CD4-positive, alpha-beta T cell treated with Interleukin-2 at 100 ng/mL for 4 hours (primary cell): ENCODE results near the gene SNAPIN.

ENCODE experiments used
- DNase-seq: peaks from one replicate; pipeline ENCODE4 v3.0.0-alpha.2; 2020; ENCODE audit warnings: low spot score

SNAPIN gene

GRCh38 chr1:153678519-153679336, 20.2 kb downstream of the SNAPIN start, which contains the start of gene NPR1:
NPR1 (plus strand) TSS chr1:153678688; CDS start chr1:153679109, 421 bp downstream.
- DNase-seq: no peak

- DNase-seq: no peak
Observed at GRCh38 chr1:153679337-153680119, 21.0 kb downstream of the SNAPIN start.

- no peak for DNase-seq
Observed at GRCh38 chr1:153680120-153680403, 21.6 kb downstream of the SNAPIN start.

DNA sequence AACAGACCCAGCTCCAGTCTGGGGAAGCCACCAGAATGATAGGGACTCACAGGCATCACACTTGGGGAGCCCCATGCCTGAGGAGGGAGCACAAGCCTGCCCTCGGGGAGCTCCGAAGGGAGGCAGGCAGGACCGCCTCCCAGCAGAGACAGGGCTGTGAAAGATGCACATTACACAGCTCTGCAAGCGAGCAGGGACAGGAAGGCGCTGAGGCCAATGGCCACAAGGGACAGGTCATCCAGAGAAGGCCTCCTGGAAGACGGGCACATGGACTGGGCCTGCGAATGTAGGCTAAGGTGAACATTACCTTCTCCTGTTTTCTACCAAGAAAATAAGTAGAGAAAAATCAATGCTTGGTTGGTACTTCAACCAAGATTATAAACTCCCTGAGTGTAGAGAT, 24.2 kb downstream of the SNAPIN start:
- DNase-seq: no peak

DNA sequence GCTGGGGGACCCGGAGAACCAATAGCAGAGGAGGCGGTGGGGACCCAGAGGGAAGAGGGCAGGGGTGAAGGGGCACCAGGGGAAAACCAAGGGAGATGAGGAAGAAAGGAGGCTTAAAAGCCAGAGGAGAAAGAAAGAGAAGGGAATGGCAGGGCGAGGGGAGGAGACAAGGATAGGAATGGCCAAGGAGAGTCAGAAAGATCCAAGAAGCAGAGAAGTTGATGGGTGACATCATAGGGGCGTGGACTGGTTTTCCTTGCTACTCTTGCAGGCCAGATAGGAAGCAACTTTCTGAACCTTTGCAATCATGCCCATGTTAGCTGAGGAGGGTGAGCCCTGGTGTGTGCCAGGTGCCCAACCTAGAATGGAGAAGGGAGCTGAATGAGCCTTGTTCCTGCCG, 25.4 kb downstream of the SNAPIN start:
- no peak for DNase-seq

- DNase-seq: no peak
Observed at GRCh38 chr1:153684892-153685291, 26.4 kb downstream of the SNAPIN start.

- no peak for DNase-seq
Observed at GRCh38 chr1:153685544-153686340, 27.2 kb downstream of the SNAPIN start.

GRCh38 chr1:153687346-153688125, 29.0 kb downstream of the SNAPIN start:
- DNase-seq: no peak

DNA sequence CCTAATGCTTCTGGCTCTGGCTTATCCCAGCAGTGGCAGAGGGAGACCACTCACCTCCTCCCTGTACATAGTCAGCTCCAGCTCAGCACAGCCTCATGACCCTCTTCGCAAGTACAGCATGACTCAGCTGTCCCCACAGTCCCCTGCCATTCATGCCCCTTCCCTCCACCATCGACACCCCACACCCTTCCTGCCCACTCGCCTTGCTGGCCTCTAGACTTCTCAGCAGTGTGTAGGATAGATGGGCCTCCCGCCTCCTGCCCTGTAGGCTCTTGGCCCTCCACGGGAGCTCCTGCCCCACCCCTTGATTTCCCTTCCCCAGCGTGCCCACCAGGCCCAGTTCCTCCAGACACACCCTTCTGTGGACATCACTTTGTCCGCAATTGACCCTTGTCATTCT, 29.8 kb downstream of the SNAPIN start:
- DNase-seq: no peak

DNA sequence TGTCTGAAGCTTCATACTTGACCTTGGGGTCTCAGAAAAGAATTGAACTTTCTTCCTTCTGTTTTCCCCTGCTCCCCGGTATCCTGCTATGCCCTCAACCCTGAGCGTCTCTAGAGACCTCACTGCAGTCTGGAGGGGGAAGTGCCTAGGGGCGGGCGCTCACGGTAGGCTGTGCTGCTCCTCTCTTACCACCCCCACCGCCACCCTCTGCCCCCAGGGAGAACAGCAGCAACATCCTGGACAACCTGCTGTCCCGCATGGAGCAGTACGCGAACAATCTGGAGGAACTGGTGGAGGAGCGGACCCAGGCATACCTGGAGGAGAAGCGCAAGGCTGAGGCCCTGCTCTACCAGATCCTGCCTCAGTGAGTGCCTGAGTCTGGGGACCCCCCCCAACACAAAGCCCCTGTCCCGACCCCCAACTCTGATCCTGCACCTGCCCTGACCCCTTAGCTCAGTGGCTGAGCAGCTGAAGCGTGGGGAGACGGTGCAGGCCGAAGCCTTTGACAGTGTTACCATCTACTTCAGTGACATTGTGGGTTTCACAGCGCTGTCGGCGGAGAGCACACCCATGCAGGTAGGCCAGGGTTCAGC, 30.3 kb downstream of the SNAPIN start:
- no peak for DNase-seq

GRCh38 chr1:153693466-153693865, 35.0 kb downstream of the SNAPIN start:
- no peak for DNase-seq

DNA sequence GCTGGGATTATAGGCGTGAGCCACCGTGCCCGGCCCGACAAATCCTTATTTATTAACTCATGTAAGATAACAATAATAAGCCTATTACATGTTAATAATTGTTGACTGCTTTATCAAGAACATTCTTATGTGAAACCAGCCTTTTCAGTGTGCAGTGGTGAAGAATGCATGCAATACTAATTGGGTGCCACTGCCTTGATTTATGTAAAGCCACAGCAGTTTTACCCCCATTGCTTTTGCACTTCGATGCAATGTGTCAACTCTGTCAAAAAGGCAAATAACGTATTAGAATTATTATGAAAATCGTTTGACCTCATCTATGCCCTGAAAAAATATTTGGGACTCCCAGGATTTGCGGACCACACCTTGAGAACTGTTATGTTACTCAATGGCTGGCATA, 38.2 kb downstream of the SNAPIN start:
- DNase-seq: no peak

DNA sequence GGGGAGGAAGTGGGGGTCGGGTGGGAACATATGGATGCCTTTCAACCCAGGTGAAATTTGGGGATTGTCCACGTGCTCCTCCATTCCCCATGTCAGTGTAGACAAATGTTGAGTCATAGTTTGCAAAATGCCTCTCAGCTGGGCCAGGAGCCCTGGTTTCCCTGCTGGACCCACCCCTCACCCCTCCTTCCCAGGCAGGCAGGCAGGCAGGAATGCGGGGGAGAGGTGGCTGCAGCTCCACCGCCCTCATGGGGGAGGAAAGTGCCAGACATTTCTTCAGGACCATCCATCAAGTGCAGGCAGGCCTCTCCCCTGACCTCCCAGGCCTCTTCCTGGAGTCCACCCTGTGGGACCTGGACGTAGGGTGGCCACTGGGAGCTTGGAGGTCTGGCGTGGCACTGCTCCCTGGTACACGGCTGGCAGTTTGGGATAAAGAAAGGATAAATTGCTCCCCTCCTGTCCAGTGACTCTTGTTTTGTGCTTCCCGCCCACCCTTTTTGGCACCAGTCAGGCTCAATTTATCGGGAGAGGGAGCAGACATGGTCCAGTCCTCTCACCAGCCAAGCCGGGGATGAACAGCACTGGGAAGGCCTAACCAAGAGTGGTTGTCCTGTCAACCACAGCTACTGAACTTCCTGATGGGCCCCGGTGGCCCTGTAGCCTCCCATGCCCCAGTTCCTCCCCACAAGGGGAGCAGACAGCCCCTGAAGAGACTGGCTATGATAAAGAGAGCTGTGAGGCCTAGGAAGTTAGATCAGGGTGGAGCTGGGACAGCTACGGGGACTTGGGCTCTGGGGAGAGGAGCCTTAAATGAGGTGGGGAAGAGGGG, 38.9 kb downstream of the SNAPIN start:
- DNase-seq: no peak

GRCh38 chr1:153698020-153698922, 39.8 kb downstream of the SNAPIN start:
- DNase-seq: no peak

DNA sequence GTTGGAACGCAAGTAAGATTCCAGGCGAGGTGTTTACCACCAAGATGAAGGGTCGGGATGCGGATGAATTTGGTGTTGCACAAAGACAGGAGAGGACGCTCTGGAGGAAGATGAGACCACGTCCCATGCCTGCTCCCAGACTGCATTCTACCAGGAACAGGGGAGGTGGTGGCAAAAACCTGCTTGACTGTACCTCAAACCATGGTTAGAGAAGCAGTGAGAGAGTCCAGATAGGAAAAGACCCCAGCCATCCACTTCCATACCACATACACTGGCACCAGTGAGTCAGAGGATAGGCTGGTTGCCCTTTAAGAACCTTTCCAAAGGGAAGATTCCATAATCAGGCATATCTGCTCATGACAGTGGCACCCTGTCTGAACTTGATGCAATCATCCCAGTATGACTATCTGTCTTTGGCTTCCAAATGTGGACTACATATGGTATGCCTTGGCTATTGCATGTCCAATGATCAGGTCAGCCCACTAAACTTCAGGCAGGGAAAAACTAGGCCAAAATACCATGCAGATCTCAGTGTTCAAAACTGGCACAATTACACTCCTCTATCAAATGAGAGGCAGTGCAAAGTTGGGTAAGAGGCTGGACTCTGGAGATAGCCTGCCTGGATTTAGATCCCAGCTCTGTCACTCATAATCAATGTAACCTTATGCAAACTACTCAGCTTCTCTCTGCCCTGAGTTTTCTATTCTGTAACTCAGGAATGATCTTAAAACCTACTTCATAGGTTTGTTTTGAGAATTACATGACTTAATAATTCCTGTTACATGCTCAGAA, 40.6 kb downstream of the SNAPIN start:
- no peak for DNase-seq

DNA sequence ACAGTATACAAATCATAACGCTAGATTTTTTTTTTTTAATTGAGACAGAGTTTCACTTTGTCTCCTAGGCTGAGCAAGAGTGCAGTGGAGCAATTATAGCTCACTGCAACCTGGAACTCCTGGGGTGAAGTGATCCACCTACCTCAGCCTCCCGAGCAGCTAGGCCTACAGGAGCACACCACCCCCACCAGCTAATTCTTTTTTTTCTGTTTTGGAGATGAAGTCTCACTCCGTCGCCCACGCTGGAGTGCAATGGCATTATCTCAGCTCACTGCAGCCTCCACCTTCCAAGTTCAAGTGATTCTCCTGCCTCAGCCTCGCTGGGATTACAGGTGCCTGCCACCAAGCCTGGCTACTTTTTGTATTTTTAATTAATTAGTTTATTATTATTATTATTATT, 41.3 kb downstream of the SNAPIN start:
- no peak for DNase-seq

GRCh38 chr1:153705484-153705883, 47.0 kb downstream of the SNAPIN start:
- no peak for DNase-seq

- no peak for DNase-seq
Observed at GRCh38 chr1:153711026-153711425, 52.5 kb downstream of the SNAPIN start.
